SK-N-MC (cell line): ENCODE results near the gene TMOD1.

ENCODE experiments used
- EZH2 ChIP-seq: fragments of 200-600 bp; sonication (generic); IDR thresholded peaks from one replicate; pipeline ENCODE4 v1.6.1; 2017; ENCODE audit warnings: antibody characterized with exemption
- FOXP2 ChIP-seq: optimal IDR thresholded peaks from 2 replicates; pipeline ENCODE3; 2011; ENCODE audit warnings: mild to moderate bottlenecking, moderate library complexity; ENCODE audit not compliant: insufficient read depth; ENCODE audit errors: extremely low read length, control extremely low read depth
- POLR2AphosphoS5 ChIP-seq: IDR thresholded peaks from 2 replicates; pipeline ENCODE4 v1.6.1; 2012; ENCODE audit warnings: mild to moderate bottlenecking, low read depth, low read length, borderline replicate concordance

- TF ChIP-seq FOXP2 (no peak), EZH2 (no peak), POLR2AphosphoS5 (no peak)
Measured at GRCh38 chr9:97525451-97525850, 24.0 kb downstream of the TMOD1 start.
